GM19240 (cell line): ENCODE results near the gene TMEM255B.
"Not testable (repeated sequence)": the region's sequence is repeated elsewhere in the genome, so short reads cannot be mapped to it uniquely, and the experiment has no call there.

Experiments used
- DNase-seq: peaks from one replicate; pipeline ENCODE4 v3.0.0; 2011; ENCODE audit warnings: low spot score; ENCODE audit not compliant: insufficient read length

Gene TMEM255B

GRCh38 chr13:113734099-113734825 is 24.8 kb upstream of the TMEM255B start:
- no peak for DNase-seq

- no peak for DNase-seq
These were observed 24.2 kb upstream of the TMEM255B start for GRCh38 chr13:113734826-113735125.

- DNase-seq, result no peak
These were observed 23.8 kb upstream of the TMEM255B start for GRCh38 chr13:113735194-113735593.

- no peak for DNase-seq
These were observed 23.3 kb upstream of the TMEM255B start for GRCh38 chr13:113735750-113736149.

- no peak for DNase-seq
These were observed 22.7 kb upstream of the TMEM255B start for GRCh38 chr13:113736258-113736731.

GRCh38 chr13:113737803-113738202 is 21.2 kb upstream of the TMEM255B start:
- no peak for DNase-seq

- DNase-seq, result no peak
These were observed 19.3 kb upstream of the TMEM255B start for GRCh38 chr13:113739527-113740285.

- no peak for DNase-seq
These were observed 18.8 kb upstream of the TMEM255B start for GRCh38 chr13:113740286-113740556.

- no peak for DNase-seq
These were observed 18.4 kb upstream of the TMEM255B start for GRCh38 chr13:113740661-113741060.

GRCh38 chr13:113741191-113741668 is 17.8 kb upstream of the TMEM255B start:
- DNase-seq, result no peak

- no peak for DNase-seq
These were observed 17.0 kb upstream of the TMEM255B start for GRCh38 chr13:113742000-113742441.

- DNase-seq, result no peak
These were observed 16.4 kb upstream of the TMEM255B start for GRCh38 chr13:113742445-113743120.

GRCh38 chr13:113743366-113744195 is 15.4 kb upstream of the TMEM255B start:
- no peak for DNase-seq

- no peak for DNase-seq
These were observed 14.6 kb upstream of the TMEM255B start for GRCh38 chr13:113744197-113745000.

GRCh38 chr13:113745059-113745458 is 14.0 kb upstream of the TMEM255B start:
- DNase-seq, result no peak

GRCh38 chr13:113745500-113746142 is 13.4 kb upstream of the TMEM255B start:
- not testable (repeated sequence) for DNase-seq

GRCh38 chr13:113746143-113746525 is 12.9 kb upstream of the TMEM255B start:
- no peak for DNase-seq

GRCh38 chr13:113746671-113747070 is 12.4 kb upstream of the TMEM255B start:
- no peak for DNase-seq

GRCh38 chr13:113747291-113747833 is 11.7 kb upstream of the TMEM255B start:
- DNase-seq, result no peak
